OCI-LY7 (cell line): ENCODE data around the gene TMEM184A.

Experiments used
- EZH2phosphoT487 ChIP-seq: fragments of 200-600 bp; sonication (generic); IDR thresholded peaks from 2 replicates; pipeline ENCODE4 v1.6.1; 2018; ENCODE audit warnings: low read depth, borderline replicate concordance, mild to moderate bottlenecking, mixed run types, antibody characterized with exemption, low read length, moderate library complexity, mixed read lengths
- TF ChIP-seq, protein P1 (sequence below): fragments of 200-600 bp; sonication (generic); conservative IDR thresholded peaks from 2 replicates; pipeline ENCODE4 v1.5.1; 2014; ENCODE audit warnings: mild to moderate bottlenecking, antibody characterized with exemption, low read length, moderate library complexity, mixed read lengths

DNA sequence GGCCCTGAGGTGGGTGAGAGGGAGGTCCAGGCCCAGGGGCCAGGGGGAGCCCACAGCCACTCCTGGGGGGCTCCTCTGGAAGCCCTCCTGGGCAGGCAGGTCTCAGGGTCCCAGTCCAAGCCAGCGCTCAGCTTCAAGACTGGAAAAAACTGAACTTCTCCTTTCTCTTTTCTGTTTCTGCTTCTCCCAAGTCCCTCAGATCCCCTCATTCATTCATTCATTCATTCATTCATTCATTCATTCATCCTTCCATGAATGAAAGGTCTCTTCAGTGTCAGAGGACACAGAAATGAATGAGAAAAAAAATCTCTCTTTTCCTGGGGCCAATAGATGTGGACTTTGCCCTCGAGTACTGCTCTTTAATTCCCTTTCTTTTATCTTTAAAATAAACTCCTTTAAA is 48.4 kb upstream of the TMEM184A start:
- TF ChIP-seq, protein P1, sequence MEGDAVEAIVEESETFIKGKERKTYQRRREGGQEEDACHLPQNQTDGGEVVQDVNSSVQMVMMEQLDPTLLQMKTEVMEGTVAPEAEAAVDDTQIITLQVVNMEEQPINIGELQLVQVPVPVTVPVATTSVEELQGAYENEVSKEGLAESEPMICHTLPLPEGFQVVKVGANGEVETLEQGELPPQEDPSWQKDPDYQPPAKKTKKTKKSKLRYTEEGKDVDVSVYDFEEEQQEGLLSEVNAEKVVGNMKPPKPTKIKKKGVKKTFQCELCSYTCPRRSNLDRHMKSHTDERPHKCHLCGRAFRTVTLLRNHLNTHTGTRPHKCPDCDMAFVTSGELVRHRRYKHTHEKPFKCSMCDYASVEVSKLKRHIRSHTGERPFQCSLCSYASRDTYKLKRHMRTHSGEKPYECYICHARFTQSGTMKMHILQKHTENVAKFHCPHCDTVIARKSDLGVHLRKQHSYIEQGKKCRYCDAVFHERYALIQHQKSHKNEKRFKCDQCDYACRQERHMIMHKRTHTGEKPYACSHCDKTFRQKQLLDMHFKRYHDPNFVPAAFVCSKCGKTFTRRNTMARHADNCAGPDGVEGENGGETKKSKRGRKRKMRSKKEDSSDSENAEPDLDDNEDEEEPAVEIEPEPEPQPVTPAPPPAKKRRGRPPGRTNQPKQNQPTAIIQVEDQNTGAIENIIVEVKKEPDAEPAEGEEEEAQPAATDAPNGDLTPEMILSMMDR: no peak
- TF ChIP-seq EZH2phosphoT487: no peak
